Endothelial cell of umbilical vein (primary cell): ENCODE measurements around the gene TLR5. TPM values are rescaled to one million over a fixed set of nuclear protein-coding genes. Genes with fewer than 3 reads are reported as not detected.

Experiments used
- BruUV-seq: library from RNA; stranded (reverse); fragments of 400-500 nt; replicated peaks from 2 replicates; lab custom pipeline; 2021; lab: Mats Ljungman, UMichigan
- CTCF ChIA-PET: fragments of 300-600, 350-600 bp; sonication (Branson Sonifier 250); formaldehyde crosslinking; loops from one replicate; lab custom pipeline; 2021; ENCODE audit warnings: antibody characterized with exemption, inconsistent platforms; lab: Charles Lee
- POLR2A ChIA-PET: fragments of 300-600, 350-600 bp; sonication (Branson Sonifier 250); formaldehyde crosslinking; loops from one replicate; lab custom pipeline; 2021; ENCODE audit warnings: antibody characterized with exemption, inconsistent platforms; lab: Charles Lee
- DNase-seq: peaks from one replicate; pipeline ENCODE4 v3.0.0-alpha.2; 2011; ENCODE audit warnings: low read depth, low spot score
- FAIRE-seq: peaks from 2 replicates; lab custom pipeline; 2011; peaks lifted over from hg19 to GRCh38; lab: Jason Lieb, UNC
- H2AFZ ChIP-seq: 2 replicates; pipeline ENCODE4 v1.6.0; 2012; ENCODE audit warnings: low read depth, low read length, control low read depth, inconsistent platforms
- H3K27ac ChIP-seq: 2 replicates; pipeline ENCODE4 v1.5.1; 2011; ENCODE audit warnings: low read depth, mild to moderate bottlenecking, control low read depth, low read length, moderate library complexity; ENCODE audit not compliant: insufficient read depth
- H3K27me3 ChIP-seq, 2 experiments: 2 replicates each; pipeline versions ENCODE4 v1.6.0 to v1.6.1; 2011; ENCODE audit warnings: low read length in 2 of 2, mixed read lengths in 1 of 2; ENCODE audit not compliant: control insufficient read depth in 2 of 2, insufficient read depth in 2 of 2
- H3K36me3 ChIP-seq, 2 experiments: 2 replicates in 1 of 2; 3 replicates in 1 of 2; pipeline ENCODE4 v1.5.1; 2011; ENCODE audit warnings: low read length in 2 of 2, mild to moderate bottlenecking in 1 of 2, moderate library complexity in 1 of 2; ENCODE audit not compliant: control insufficient read depth in 2 of 2, insufficient read depth in 2 of 2; ENCODE audit errors: extremely low read depth in 1 of 2
- H3K4me1 ChIP-seq: 3 replicates; pipeline ENCODE4 v1.5.1; 2011; ENCODE audit warnings: mild to moderate bottlenecking, low read length; ENCODE audit not compliant: control insufficient read depth, insufficient read depth; ENCODE audit errors: extremely low read depth
- H3K4me2 ChIP-seq: 2 replicates; pipeline ENCODE4 v1.6.1; 2011; ENCODE audit warnings: low read length, control low read depth, mixed read lengths; ENCODE audit not compliant: insufficient read depth
- H3K4me3 ChIP-seq, 3 experiments: fragments of 200-600 bp in 1 of 3; sonication (generic), shearing (Covaris generic) in 1 of 3; replicated peaks in 1 of 3; 2 replicates each; pipeline ENCODE4 v1.5.1; 2011 to 2016; ENCODE audit warnings: control low read depth in 3 of 3, low read length in 3 of 3, mild to moderate bottlenecking in 2 of 3, inconsistent platforms in 1 of 3, low read depth in 1 of 3, moderate library complexity in 1 of 3; ENCODE audit not compliant: insufficient read depth in 1 of 3
- H3K79me2 ChIP-seq: 2 replicates; pipeline ENCODE4 v1.6.0; 2012; ENCODE audit warnings: low read length, inconsistent platforms; ENCODE audit not compliant: control insufficient read depth, insufficient read depth
- H3K9ac ChIP-seq: replicated peaks from 2 replicates; pipeline ENCODE3; 2011; ENCODE audit warnings: low read length, control low read depth; ENCODE audit not compliant: insufficient read depth; ENCODE audit errors: extremely low read depth
- H3K9me1 ChIP-seq: replicated peaks from 3 replicates; pipeline ENCODE4 v1.6.0; 2011; ENCODE audit warnings: mild to moderate bottlenecking, low read length; ENCODE audit not compliant: control insufficient read depth, insufficient read depth; ENCODE audit errors: extremely low read depth
- H3K9me3 ChIP-seq: replicated peaks from 2 replicates; pipeline ENCODE4 v1.5.1; 2012; ENCODE audit warnings: low read length, inconsistent platforms; ENCODE audit not compliant: control insufficient read depth, insufficient read depth
- H4K20me1 ChIP-seq: replicated peaks from 2 replicates; pipeline ENCODE3; 2011; ENCODE audit warnings: mild to moderate bottlenecking, low read length; ENCODE audit not compliant: control insufficient read depth, insufficient read depth; ENCODE audit errors: extremely low read depth
- EZH2 ChIP-seq: IDR thresholded peaks from 2 replicates; pipeline ENCODE4 v1.6.1; 2012; ENCODE audit warnings: borderline replicate concordance, low read depth, mild to moderate bottlenecking, moderate library complexity, low read length, inconsistent platforms; ENCODE audit not compliant: severe bottlenecking
- MYC ChIP-seq: IDR thresholded peaks from one replicate; pipeline ENCODE4 v1.6.1; 2011; ENCODE audit warnings: mild to moderate bottlenecking, low read depth, low read length
- dilution Hi-C: fragments of 300-500 bp; cut with MboI; formaldehyde crosslinking; loops from one replicate; pipeline ENCODE4 v1.15.0; 2019; ENCODE audit warnings: low sequenced_read_pairs; ENCODE audit not compliant: extremely low pct_ligation_motif_present
- intact Hi-C: fragments of 100-400 bp; cut with micrococcal nuclease; formaldehyde crosslinking; loops from one replicate; pipeline ENCODE4 v1.10.0; 2022
- polyA plus RNA-seq, 4 experiments: library from polyadenylated mRNA; depleted of rRNA in 3 of 4; stranded (reverse) in 3 of 4; unstranded in 1 of 4; fragments of >200 nt; gene quantifications; 2 replicates each; pipeline versions ENCODE4 v1.2.1 to v1.2.3, GENCODE V29; 2011 to 2012; ENCODE audit warnings: missing spikeins in 1 of 4
- total RNA-seq: library from RNA; stranded (reverse); gene quantifications from 2 replicates; pipeline ENCODE4 v1.2.3, GENCODE V29; 2021

TLR5 gene
- total and polyA plus RNA-seq, 2 donors (not counting 3 experiments of a cell fraction or from before 2014, with no cell fraction given), result 0.15 to 0.25 TPM

DNA sequence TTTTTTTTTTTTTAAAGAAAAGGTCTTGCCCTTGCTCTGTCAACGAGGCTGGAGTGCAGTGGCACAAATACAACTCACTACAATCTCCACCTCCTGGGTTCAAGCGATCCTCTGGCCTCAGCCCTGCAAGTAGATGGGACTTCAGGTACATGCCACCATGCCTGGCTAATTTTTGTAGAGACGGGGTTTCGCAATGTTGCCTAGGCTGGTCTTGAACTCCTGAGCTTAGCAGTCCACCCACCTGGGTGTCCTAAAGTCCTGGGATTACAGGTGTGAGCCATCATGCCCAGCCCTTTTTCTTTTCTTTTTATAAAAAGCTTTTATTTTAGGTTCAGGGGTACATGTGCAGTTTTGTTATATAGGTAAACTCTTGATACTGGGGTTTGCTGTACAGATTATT is 47.2 kb downstream of the TLR5 start:
- Histone ChIP-seq H3K9me1 (no peaks in the 10 kb centered on the region), H4K20me1 (no peaks in the 10 kb centered on the region), H3K4me3 (no peak overlapping the region), H3K4me1 (no peaks in the 10 kb centered on the region), H3K36me3 (no peaks in the 10 kb centered on the region), H3K79me2 (no peaks in the 10 kb centered on the region), H3K27ac (no peak overlapping the region), H3K9me3 (no peaks in the 10 kb centered on the region), H2AFZ (no peak overlapping the region), H3K4me2 (no peak overlapping the region), H3K27me3 (peaks cover 0 to 3% of the 10 kb centered on the region in 2 experiments), H3K9ac (no peak overlapping the region)
- DNase-seq, result no peak
- dilution Hi-C loops, result loop anchor here (25.0 kb wide), 1 partner anchor 309 kb away; no protein-coding TSS in a partner anchor
- intact Hi-C loops, result no loop called here
- ChIA-PET CTCF (interaction anchor here (0.6 to 5.5 kb wide), 2 partner anchors 28 to 47 kb away, joined by 3 to 33 read pairs; partner anchors contain the start of gene TLR5), POLR2A (no interaction called here)
- TF ChIP-seq MYC, result no peak
- FAIRE-seq, result no peak
- BruUV-seq, result no TSS peak

DNA sequence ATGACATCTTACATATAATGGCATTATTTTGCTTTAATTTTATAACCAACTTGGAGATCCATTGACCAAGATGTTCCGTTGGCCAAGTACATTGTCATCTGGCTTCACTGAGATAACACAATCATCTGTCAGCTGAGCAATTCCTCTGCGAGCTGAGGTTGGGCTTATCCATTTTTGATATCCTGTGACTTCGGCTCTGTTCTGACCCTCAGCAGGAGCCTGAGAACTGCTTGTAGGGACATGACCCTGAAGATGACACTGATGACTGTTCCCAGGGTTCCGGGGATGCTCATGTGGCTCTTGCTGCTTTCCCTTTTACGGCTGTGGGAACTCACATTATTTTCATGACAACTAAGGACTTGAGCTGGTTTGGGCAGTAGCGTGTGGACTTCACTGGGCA is 51.2 kb downstream of the TLR5 start:
- TF ChIP-seq EZH2, result no peak
- Histone ChIP-seq H3K36me3 (no peaks in the 10 kb centered on the region), H3K4me2 (no peak overlapping the region), H2AFZ (no peak overlapping the region), H3K27me3 (peaks cover 0 to 5% of the 10 kb centered on the region in 2 experiments), H3K9me1 (no peaks in the 10 kb centered on the region), H3K9me3 (no peaks in the 10 kb centered on the region), H4K20me1 (no peaks in the 10 kb centered on the region), H3K4me1 (no peaks in the 10 kb centered on the region), H3K79me2 (no peaks in the 10 kb centered on the region), H3K4me3 (no peak overlapping the region), H3K27ac (no peak overlapping the region), H3K9ac (no peak overlapping the region)
- DNase-seq, result no peak
- intact Hi-C loops (no loop called here), dilution Hi-C loops (loop anchor here (25.0 kb wide), 1 partner anchor 305 kb away; no protein-coding TSS in a partner anchor)
- ChIA-PET CTCF (interaction anchor here (2.8 to 3.2 kb wide), 2 partner anchors 32 to 42 kb away, joined by 9 to 29 read pairs; no protein-coding TSS in a partner anchor), POLR2A (no interaction called here)
- BruUV-seq, result no TSS peak
- no peak for FAIRE-seq
